Measurements from ENCODE around the gene GLUD1.

DNA sequence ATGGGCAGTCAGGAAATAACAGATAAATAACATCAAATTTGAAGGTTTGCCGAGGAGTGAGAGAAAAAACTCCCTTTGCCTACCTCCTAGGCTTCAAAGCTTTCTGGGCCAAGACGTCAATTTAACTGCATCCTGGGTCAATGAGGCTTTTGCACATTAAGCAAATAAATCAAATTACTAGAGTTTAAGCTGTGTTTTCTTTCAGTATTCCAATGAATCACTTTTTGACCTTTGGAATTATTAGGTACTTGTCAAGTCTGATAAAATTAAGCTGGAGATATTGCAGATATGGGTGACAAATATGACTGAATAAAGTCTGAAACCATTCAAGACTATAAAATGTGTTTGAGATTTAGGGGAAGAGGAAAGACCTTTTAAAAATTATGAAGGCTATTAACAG is 22.2 kb downstream of the GLUD1 start:
- TF ChIP-seq CREB1 (IDR thresholded peaks at IDR 0.05; ENCODE audit: low read depth) (no peak), TAF1 (IDR thresholded peaks at IDR 0.05; ENCODE audit: low read depth) (no peak), TEAD4 (IDR thresholded peaks at IDR 0.05) (no peak), EGR1 (IDR thresholded peaks at IDR 0.05) (no peak), YY1 (IDR thresholded peaks at IDR 0.05; ENCODE audit: low read depth) (no peak), REST (IDR thresholded peaks at IDR 0.05; ENCODE audit: low read depth) (no peak), EP300 (IDR thresholded peaks at IDR 0.05; ENCODE audit: borderline replicate concordance) (no peak), CEBPB (IDR thresholded peaks at IDR 0.05) (no peak), NFIC (IDR thresholded peaks at IDR 0.05) (no peak), RAD21 (IDR thresholded peaks at IDR 0.05; ENCODE audit: low read depth) (no peak), FOXM1 (IDR thresholded peaks at IDR 0.05; ENCODE audit: borderline replicate concordance, low read depth) (no peak), TCF12 (IDR thresholded peaks at IDR 0.05; ENCODE audit: low read depth) (no peak)
- TF ChIP-seq, protein P1, sequence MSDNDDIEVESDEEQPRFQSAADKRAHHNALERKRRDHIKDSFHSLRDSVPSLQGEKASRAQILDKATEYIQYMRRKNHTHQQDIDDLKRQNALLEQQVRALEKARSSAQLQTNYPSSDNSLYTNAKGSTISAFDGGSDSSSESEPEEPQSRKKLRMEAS (IDR thresholded peaks at IDR 0.05): no peak

Data from Ishikawa (cell line).